Endometrial microvascular endothelial cells (primary cell): ENCODE measurements around the gene CPLX3. TPM values are rescaled to one million over a fixed set of nuclear protein-coding genes. Genes with fewer than 3 reads are reported as not detected.

Experiments used
- in situ Hi-C: cut with HindIII; loops from 2 replicates; pipeline ENCODE4 v1.10.0; 2017; ENCODE audit warnings: low sequenced_read_pairs, low pct_unique_long_range_greater_than_20kb; ENCODE audit errors: inconsistent ontology term
- total RNA-seq: library from RNA; depleted of rRNA; stranded (reverse); fragments of >200 nt; gene quantifications from one replicate; pipeline ENCODE4 v1.2.3, GENCODE V29; 2015; ENCODE audit errors: inconsistent ontology term

CPLX3 gene
- total RNA-seq, 1 donor from 2014 or later, result not detected

GRCh38 chr15:74838746-74839525 is 12.5 kb downstream of the CPLX3 start:
- in situ Hi-C loops, result no loop called here

GRCh38 chr15:74839526-74840395 is 13.3 kb downstream of the CPLX3 start:
- in situ Hi-C loops, result no loop called here

- in situ Hi-C loops, result no loop called here
Measured at GRCh38 chr15:74840851-74841775, 14.7 kb downstream of the CPLX3 start.

- in situ Hi-C loops, result no loop called here
Measured at GRCh38 chr15:74841891-74842373, 15.5 kb downstream of the CPLX3 start.

- in situ Hi-C loops, result no loop called here
Measured at GRCh38 chr15:74842581-74843444, 16.4 kb downstream of the CPLX3 start, which contains the start of gene ULK3. ULK3 (minus strand) TSS chr15:74843156; CDS start chr15:74843105, 51 bp downstream.

GRCh38 chr15:74843445-74843828 is 17.0 kb downstream of the CPLX3 start:
- in situ Hi-C loops, result no loop called here

GRCh38 chr15:74843891-74844299 is 17.5 kb downstream of the CPLX3 start:
- in situ Hi-C loops, result no loop called here

- in situ Hi-C loops, result no loop called here
Measured at GRCh38 chr15:74844319-74845207, 18.1 kb downstream of the CPLX3 start.

- in situ Hi-C loops, result no loop called here
Measured at GRCh38 chr15:74845208-74845568, 18.8 kb downstream of the CPLX3 start.

- in situ Hi-C loops, result no loop called here
Measured at GRCh38 chr15:74845581-74845980, 19.2 kb downstream of the CPLX3 start.

- in situ Hi-C loops, result no loop called here
Measured at GRCh38 chr15:74847432-74847831, 21.0 kb downstream of the CPLX3 start.

GRCh38 chr15:74850393-74850792 is 24.0 kb downstream of the CPLX3 start:
- in situ Hi-C loops, result no loop called here

GRCh38 chr15:74851960-74852359 is 25.5 kb downstream of the CPLX3 start:
- in situ Hi-C loops, result no loop called here

GRCh38 chr15:74854453-74855022 is 28.1 kb downstream of the CPLX3 start:
- in situ Hi-C loops, result no loop called here

GRCh38 chr15:74855857-74856256 is 29.4 kb downstream of the CPLX3 start:
- in situ Hi-C loops, result no loop called here

GRCh38 chr15:74856537-74856936 is 30.1 kb downstream of the CPLX3 start:
- in situ Hi-C loops, result no loop called here
